ENCODE data around the gene NTM.

GRCh38 chr11:131486937-131487635 is 116.7 kb downstream of the NTM start:
- TF ChIP-seq CTCF (IDR thresholded peaks at IDR 0.05; ENCODE audit: low read depth, low read length) (no peak), EZH2phosphoT487 (IDR thresholded peaks at IDR 0.05; ENCODE audit: low read depth) (no peak)

All from OCI-LY3 (cell line).